SK-N-SH treated with all-trans-retinoic acid at 6 μM for 48 hours (cell line): ENCODE results near the gene BANP.

Experiments used
- BACH2 ChIP-seq: fragments of 250-450 bp; sonication (Bioruptor Pico); IDR thresholded peaks from 2 replicates; pipeline ENCODE4 v1.9.0; 2021; ENCODE audit warnings: mild to moderate bottlenecking, borderline replicate concordance
- TOX ChIP-seq: fragments of 250-450 bp; sonication (Bioruptor Pico); IDR thresholded peaks from 2 replicates; pipeline ENCODE4 v1.8.0; 2021; ENCODE audit warnings: mild to moderate bottlenecking, moderate library complexity, borderline replicate concordance
- ZFP3 ChIP-seq: fragments of 250-450 bp; sonication (Bioruptor Pico); IDR thresholded peaks from 2 replicates; pipeline ENCODE4 v1.5.0; 2020; ENCODE audit warnings: mild to moderate bottlenecking, moderate library complexity

GRCh38 chr16:88004391-88004790 is 53.2 kb downstream of the BANP start:
- TF ChIP-seq BACH2 (CRISPR knock-in tag) = no peak
- no peak for TF ChIP-seq TOX (CRISPR knock-in tag)
- no peak for TF ChIP-seq ZFP3 (CRISPR knock-in tag)
